ENCODE data around the gene PLVAP. TPM values are rescaled to one million over a fixed set of nuclear protein-coding genes. Genes with fewer than 3 reads are reported as not detected.
A peak's percentile ranks its signal among the peaks of the same experiment; 100 is the strongest.

Gene PLVAP
- total and polyA plus RNA-seq, 2 donors from 2014 or later = 148 to 195 TPM

DNA sequence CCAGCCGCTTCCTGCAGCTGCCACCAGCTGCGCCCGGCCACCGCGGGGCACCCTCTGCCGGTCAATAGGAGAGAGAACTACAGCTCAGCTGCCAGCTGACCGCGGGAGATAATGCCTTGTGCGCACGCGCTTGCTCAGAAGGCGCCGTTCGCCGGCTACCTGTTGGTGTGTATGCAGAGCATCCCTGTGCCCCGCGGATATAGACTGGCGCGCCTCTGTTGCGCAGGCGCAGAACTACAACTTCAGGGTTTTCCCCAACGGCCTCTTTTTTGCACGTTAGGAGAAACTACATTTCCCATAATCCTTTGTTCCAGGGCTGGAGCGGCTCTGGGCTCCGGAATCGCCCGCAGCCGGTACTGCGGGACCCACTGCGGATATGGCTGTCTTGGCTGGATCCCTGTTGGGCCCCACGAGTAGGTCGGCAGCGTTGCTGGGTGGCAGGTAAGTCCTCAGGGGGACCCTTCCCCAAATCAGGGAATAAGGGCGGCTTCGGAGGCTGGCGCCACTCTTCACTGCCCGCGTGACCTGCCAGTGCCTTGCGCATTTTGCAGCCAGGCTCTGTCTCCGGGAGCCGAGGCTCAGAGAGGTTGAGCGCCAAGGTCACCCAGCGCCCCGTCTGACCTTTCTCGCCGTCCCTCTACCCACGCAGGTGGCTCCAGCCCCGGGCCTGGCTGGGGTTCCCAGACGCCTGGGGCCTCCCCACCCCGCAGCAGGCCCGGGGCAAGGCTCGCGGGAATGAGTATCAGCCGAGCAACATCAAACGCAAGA is 71.4 kb downstream of the PLVAP start, which contains the start of gene MRPL34:
TSS of gene MRPL34 (plus strand) at position 356 of the 768 bp plus-strand sequence. CDS start at position 377, 21 bp downstream.
- intact Hi-C loops (cut with DNase I) = no loop called here
- peak; percentile 99 to 100 (median 99) for DNase-seq
- Histone ChIP-seq H3K36me3 (ENCODE audit: control insufficient read depth in 2 of 3, insufficient read depth in 3 of 3, low read length in 3 of 3) (no peaks in the 10 kb centered on the region), H3K27me3 (ENCODE audit: control insufficient read depth, insufficient read depth, low read length) (no peaks in the 10 kb centered on the region), H3K4me3 (ENCODE audit: low read length in 3 of 3) (peak within 1 kb of the TSS; percentile 82 to 93 (median 92)), H3K27ac (ENCODE audit: low read depth in 2 of 2, low read length in 2 of 2) (peak within 1 kb of the TSS; percentile 93 to 97), H3K9ac (ENCODE audit: low read length in 3 of 3) (peak within 1 kb of the TSS; percentile 65 to 88 (median 88)), H3K4me1 (ENCODE audit: control insufficient read depth in 2 of 3, insufficient read depth in 2 of 3, low read depth in 1 of 3, low read length in 3 of 3) (peaks cover 0 to 27% (median 15%) of the 10 kb centered on the region in 3 donors), H3K9me3 (ENCODE audit: control insufficient read depth in 2 of 3, insufficient read depth in 1 of 3, low read length in 3 of 3) (no peaks in the 10 kb centered on the region)
- TF ChIP-seq, protein P1, sequence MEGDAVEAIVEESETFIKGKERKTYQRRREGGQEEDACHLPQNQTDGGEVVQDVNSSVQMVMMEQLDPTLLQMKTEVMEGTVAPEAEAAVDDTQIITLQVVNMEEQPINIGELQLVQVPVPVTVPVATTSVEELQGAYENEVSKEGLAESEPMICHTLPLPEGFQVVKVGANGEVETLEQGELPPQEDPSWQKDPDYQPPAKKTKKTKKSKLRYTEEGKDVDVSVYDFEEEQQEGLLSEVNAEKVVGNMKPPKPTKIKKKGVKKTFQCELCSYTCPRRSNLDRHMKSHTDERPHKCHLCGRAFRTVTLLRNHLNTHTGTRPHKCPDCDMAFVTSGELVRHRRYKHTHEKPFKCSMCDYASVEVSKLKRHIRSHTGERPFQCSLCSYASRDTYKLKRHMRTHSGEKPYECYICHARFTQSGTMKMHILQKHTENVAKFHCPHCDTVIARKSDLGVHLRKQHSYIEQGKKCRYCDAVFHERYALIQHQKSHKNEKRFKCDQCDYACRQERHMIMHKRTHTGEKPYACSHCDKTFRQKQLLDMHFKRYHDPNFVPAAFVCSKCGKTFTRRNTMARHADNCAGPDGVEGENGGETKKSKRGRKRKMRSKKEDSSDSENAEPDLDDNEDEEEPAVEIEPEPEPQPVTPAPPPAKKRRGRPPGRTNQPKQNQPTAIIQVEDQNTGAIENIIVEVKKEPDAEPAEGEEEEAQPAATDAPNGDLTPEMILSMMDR (IDR thresholded peaks at IDR 0.05; ENCODE audit: borderline replicate concordance, extremely low read depth, insufficient read depth) = peak; percentile 62
- FAIRE-seq = peak; percentile 57

DNA sequence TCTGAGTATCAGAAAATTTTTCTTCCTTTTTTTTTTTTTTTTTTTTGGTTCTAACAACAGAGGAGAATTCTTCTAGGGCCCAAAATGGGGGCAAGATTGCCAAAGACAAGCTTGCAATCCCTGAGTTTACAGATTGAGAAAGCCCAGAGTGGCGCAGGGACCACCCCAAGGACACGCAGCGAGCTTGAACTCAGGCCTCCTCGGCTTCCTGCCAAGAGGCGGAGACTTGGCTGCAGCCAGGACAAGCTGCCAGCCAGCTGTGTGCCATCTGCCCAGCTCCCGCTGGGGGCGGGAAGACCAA is 72.0 kb downstream of the PLVAP start:
- H3K4me3 ChIP-seq (ENCODE audit: low read length in 3 of 3) = peak overlapping the region in 2 of 3 donors; percentile 82 to 93

DNA sequence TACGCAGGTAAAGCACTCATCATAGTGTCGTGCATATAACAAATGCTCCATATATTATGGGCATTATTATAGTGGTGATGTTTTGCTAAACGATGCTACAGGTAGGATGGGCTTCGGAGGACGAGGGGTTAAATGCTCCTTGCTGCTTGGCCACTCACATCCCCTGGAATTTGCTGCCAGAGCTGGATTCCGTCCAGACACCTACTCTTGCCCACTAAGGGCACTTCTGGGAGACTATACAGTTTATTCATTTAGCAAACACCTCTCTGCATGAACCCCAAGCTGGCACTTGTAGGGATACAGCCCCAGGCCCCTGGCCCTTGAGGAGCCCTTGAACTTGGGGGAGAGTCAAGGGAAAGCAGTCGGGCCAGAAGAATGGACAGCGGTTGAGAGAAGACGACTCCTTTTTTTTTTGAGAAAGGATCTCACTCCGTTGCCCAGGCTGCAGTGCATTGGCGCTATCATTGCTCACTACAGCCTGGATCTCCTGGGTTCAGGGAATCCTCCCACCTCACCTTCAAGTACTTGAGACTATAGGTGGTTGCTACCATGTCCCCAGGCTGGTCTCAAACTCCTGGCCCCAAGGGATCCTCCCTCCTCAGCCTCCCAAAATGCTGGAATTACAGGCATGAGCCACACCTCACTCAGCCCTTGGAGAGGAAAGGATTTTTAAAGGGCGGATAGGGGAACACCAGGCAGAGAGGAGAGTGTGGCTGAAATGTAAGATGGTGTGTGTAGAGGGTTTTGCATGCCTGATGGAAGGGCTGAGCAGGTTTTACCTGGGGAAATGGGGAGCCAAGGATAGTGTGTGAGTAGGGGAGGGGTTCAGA is 72.5 kb downstream of the PLVAP start:
- intact Hi-C loops (cut with DNase I) = no loop called here
- Histone ChIP-seq H3K9ac (ENCODE audit: low read length in 3 of 3) (no peak overlapping the region), H3K27ac (ENCODE audit: low read depth in 2 of 2, low read length in 2 of 2) (peak overlapping the region; percentile 93 to 97), H3K36me3 (ENCODE audit: control insufficient read depth in 2 of 3, insufficient read depth in 3 of 3, low read length in 3 of 3) (no peaks in the 10 kb centered on the region), H3K9me3 (ENCODE audit: control insufficient read depth in 2 of 3, insufficient read depth in 1 of 3, low read length in 3 of 3) (no peaks in the 10 kb centered on the region), H3K4me1 (ENCODE audit: control insufficient read depth in 2 of 3, insufficient read depth in 2 of 3, low read depth in 1 of 3, low read length in 3 of 3) (peaks cover 0 to 19% (median 10%) of the 10 kb centered on the region in 3 donors), H3K27me3 (ENCODE audit: control insufficient read depth, insufficient read depth, low read length) (no peaks in the 10 kb centered on the region), H3K4me3 (ENCODE audit: low read length in 3 of 3) (peak overlapping the region in 1 of 3 donors; percentile 93)
- TF ChIP-seq, protein P1 (IDR thresholded peaks at IDR 0.05; ENCODE audit: borderline replicate concordance, extremely low read depth, insufficient read depth) = no peak
- FAIRE-seq (no peak), DNase-seq (peak in 2 of 5 donors; percentile 21 to 65)

More for the DNA sequence above, 72.0 kb downstream of the PLVAP start:
- Histone ChIP-seq H3K27me3 (ENCODE audit: control insufficient read depth, insufficient read depth, low read length) (no peaks in the 10 kb centered on the region), H3K36me3 (ENCODE audit: control insufficient read depth in 2 of 3, insufficient read depth in 3 of 3, low read length in 3 of 3) (no peaks in the 10 kb centered on the region), H3K4me1 (ENCODE audit: control insufficient read depth in 2 of 3, insufficient read depth in 2 of 3, low read depth in 1 of 3, low read length in 3 of 3) (peaks cover 0 to 22% (median 12%) of the 10 kb centered on the region in 3 donors), H3K27ac (ENCODE audit: low read depth in 2 of 2, low read length in 2 of 2) (peak overlapping the region; percentile 93 to 97), H3K9ac (ENCODE audit: low read length in 3 of 3) (no peak overlapping the region), H3K9me3 (ENCODE audit: control insufficient read depth in 2 of 3, insufficient read depth in 1 of 3, low read length in 3 of 3) (no peaks in the 10 kb centered on the region)
- intact Hi-C loops (cut with DNase I) = no loop called here
- no peak for FAIRE-seq
- TF ChIP-seq, protein P1 (IDR thresholded peaks at IDR 0.05; ENCODE audit: borderline replicate concordance, extremely low read depth, insufficient read depth) = no peak
- no peak for DNase-seq

Measured in kidney (tissue), 14 donors.